ENCODE measurements around the gene AK8. TPM values are rescaled to one million over a fixed set of nuclear protein-coding genes. Genes with fewer than 3 reads are reported as not detected.

The AK8 gene
- total RNA-seq, 1 donor from 2014 or later = 2.0 TPM

DNA sequence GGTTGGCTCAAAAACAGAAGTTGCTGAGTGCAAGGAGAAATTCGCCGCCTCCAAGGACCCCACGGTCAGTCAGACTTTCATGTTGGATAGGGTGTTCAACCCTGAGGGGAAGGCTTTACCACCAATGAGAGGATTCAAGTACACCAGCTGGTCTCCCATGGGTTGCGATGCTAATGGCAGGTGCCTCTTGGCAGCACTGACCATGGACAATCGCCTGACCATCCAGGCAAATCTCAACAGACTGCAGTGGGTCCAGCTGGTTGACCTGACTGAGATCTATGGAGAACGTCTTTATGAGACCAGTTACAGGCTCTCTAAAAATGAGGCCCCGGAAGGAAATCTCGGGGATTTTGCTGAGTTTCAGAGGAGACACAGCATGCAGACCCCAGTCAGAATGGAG is 200.1 kb downstream of the AK8 start:
- Histone ChIP-seq H3K27me3 (ENCODE audit: control insufficient read depth, insufficient read depth, low read length) (no peaks in the 10 kb centered on the region), H3K36me3 (ENCODE audit: control insufficient read depth, insufficient read depth, low read length) (peaks cover 5% of the 10 kb centered on the region), H3K4me3 (ENCODE audit: low read depth, low read length) (no peak overlapping the region)
- no peak for DNase-seq (ENCODE audit: low read depth)
- TF ChIP-seq, protein P1, sequence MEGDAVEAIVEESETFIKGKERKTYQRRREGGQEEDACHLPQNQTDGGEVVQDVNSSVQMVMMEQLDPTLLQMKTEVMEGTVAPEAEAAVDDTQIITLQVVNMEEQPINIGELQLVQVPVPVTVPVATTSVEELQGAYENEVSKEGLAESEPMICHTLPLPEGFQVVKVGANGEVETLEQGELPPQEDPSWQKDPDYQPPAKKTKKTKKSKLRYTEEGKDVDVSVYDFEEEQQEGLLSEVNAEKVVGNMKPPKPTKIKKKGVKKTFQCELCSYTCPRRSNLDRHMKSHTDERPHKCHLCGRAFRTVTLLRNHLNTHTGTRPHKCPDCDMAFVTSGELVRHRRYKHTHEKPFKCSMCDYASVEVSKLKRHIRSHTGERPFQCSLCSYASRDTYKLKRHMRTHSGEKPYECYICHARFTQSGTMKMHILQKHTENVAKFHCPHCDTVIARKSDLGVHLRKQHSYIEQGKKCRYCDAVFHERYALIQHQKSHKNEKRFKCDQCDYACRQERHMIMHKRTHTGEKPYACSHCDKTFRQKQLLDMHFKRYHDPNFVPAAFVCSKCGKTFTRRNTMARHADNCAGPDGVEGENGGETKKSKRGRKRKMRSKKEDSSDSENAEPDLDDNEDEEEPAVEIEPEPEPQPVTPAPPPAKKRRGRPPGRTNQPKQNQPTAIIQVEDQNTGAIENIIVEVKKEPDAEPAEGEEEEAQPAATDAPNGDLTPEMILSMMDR (IDR thresholded peaks at IDR 0.05; ENCODE audit: insufficient read depth, low read length, poor library complexity, severe bottlenecking) = no peak

Other genes starting within 250 kb of the AK8 start
- 15.1 and 23.6 TPM in 2 replicates for gene DDX31, start 208.3 kb downstream of the AK8 start, total RNA-seq
- gene GTF3C4, start 207.8 kb downstream of the AK8 start, total RNA-seq = 17.9 and 21.3 TPM in 2 replicates
- gene SPACA9, start 614 bp upstream of the AK8 start, total RNA-seq = 4.0 and 6.9 TPM in 2 replicates
- 31.3 and 31.7 TPM in 2 replicates for gene TSC1, start 66.3 kb upstream of the AK8 start, total RNA-seq
- not detected in 2 replicates for gene GFI1B, start 100.4 kb upstream of the AK8 start, total RNA-seq
- gene GTF3C5, start 152.7 kb upstream of the AK8 start, total RNA-seq = 94.3 and 94.7 TPM in 2 replicates
- 0.68 and 1.2 TPM in 2 replicates for gene CEL, start 183.7 kb upstream of the AK8 start, total RNA-seq
- 39.9 and 43.7 TPM in 2 replicates for gene RALGDS, start 243.0 kb upstream of the AK8 start, total RNA-seq

Data from kidney epithelial cell (primary cell).